Endometrium (tissue), 2 donors: ENCODE results near the gene UNKL.

Source experiments
- FAIRE-seq: peaks from 2 replicates; lab custom pipeline; 2012; peaks lifted over from hg19 to GRCh38; lab: Jason Lieb, UNC
- donor health status: control.
- donor health status: control.

UNKL gene

DNA sequence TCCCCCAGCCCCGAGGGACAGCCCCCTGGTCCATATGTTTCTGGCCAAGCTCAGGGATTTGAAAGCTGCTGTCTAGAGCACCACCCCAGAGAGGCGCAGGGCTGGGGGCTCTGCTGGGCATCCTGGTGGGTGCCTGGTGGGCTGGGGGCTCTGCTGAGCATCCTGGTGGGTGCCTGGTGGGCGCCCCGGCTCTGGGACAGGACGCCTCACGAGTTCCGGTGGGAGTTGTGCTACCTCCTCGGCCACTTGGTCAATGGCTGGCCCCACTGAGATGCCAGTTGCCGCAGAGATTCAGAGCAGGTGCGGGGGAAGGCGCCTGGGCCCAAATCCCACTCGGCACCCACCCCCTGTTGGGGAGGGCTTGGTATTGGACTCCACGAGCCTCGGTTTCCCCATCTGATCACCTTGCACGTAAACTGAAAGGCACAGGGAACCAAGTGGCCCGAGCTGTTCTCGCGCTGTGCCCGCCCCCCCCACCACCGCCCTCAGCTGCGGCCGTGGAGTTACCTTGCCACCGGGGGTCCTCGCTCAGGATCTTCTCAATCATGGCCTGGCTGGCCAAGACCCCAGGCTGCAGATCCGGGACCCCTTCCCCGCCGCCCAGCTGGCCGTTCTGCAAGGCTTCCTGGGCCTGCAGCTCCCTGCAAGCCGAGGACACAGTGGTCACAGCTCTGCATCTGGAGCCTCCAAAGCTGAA lies 13.3 kb downstream of the UNKL start:
- no peak for FAIRE-seq

DNA sequence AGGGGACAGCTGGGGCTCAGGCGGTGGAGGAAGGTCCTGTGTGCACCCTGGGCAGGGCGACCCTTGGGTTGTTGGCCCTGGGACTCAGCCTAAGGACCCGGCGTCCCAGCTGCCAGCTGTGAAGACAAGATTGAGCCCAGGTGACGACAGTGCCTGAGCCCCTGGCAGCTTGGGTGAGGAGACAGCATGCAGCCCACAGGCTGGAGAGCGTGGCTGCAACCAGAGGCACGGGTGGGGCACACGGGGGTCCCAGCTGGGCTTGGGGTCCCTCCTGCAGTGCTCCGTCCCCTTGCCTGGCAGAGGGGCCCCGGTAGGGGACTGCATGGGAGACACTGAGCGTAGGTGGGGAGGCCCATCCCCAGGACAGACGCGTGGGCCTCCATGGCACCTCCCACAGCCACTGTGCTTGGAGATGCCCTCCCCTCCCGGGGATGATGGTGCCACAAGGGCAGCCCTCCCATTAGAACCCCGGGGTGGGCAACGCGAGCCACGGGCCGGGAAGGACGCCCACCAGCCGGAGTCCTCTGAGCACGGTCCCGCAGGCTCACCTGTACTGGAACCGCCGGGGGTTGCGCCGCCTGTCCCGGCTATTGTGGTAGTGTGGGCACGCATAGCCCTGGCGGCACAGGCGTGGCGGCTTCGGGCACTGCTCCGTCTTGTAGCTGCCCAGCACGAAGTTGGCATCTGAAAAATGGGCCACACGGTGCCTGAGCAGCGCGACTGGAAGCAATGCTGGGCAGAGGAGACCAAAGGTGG lies 15.5 kb downstream of the UNKL start:
- FAIRE-seq = no peak

GRCh38 chr16:1398351-1398750 lies 16.2 kb downstream of the UNKL start:
- FAIRE-seq = no peak

GRCh38 chr16:1397779-1398178 lies 16.7 kb downstream of the UNKL start:
- no peak for FAIRE-seq

DNA sequence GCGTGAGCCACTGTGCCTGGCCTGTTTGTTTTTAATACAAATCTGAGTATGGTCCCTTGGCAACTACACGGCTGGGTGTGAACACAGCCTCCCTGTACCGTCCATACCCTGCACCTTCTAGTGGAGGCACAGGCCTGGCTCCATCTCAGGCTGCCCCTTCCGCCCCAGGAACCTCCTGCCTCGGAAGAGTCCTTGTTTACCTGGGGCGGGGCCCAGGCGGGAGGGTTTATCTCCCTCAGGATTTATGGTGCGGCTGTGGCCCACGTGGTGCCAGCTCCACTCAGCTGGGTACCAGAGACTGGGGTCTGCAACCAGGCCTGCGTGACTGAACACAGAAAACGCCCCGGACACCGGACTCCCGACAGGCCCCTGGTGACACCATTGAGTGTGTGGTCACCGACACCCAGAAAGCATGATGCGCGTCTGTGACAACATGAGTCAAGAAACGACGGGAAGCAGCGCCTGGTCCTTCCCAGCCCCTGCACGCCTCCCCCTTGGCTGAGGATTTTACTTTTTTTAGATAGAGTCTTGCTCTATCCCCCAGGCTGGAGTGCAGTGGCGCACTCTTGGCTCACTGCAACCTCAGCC lies 19.0 kb downstream of the UNKL start:
- FAIRE-seq = no peak

GRCh38 chr16:1394367-1394951 lies 20.0 kb downstream of the UNKL start:
- FAIRE-seq = no peak

GRCh38 chr16:1393613-1394176 lies 20.8 kb downstream of the UNKL start:
- FAIRE-seq = no peak

DNA sequence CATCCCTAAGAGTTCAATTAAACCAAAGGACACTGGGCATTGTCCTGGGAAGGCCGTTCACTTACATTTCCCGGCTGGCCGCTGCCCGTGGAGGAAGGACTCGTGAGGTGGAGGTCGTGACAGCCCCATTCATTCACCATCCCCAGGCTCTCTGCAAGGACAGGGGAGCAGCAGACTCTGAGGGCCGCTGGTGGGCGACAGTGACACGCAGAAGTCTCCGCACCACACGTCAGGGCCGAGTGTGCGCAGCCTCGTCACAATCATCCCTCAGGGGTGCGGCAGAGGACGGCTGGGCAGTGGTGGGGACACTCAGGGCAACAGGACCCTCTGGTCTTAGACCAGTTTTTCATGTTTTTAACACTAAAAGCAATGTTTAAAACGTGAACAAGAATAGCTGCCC lies 21.7 kb downstream of the UNKL start:
- FAIRE-seq = no peak

GRCh38 chr16:1390239-1390779 lies 24.2 kb downstream of the UNKL start:
- no peak for FAIRE-seq

DNA sequence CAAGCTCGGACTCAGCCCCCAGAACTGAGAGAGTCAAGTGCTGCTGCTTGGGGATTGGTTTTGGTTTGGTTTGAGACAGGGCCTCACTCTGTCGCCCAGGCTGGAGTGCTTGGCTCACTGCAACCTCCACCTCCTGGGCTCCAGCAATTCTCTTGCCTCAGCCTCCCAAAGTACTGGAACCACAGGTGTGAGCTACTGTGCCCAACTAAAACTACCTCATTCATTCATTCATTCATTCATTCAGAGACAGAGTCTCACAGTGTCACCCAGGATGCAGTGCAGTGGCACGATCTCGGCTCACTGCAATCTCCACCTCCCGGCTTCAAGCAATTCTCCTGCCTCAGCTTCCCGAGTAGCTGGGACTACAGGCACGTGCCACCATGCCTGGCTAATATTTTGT lies 24.7 kb downstream of the UNKL start:
- no peak for FAIRE-seq

GRCh38 chr16:1387331-1387730 lies 27.2 kb downstream of the UNKL start:
- FAIRE-seq = no peak

DNA sequence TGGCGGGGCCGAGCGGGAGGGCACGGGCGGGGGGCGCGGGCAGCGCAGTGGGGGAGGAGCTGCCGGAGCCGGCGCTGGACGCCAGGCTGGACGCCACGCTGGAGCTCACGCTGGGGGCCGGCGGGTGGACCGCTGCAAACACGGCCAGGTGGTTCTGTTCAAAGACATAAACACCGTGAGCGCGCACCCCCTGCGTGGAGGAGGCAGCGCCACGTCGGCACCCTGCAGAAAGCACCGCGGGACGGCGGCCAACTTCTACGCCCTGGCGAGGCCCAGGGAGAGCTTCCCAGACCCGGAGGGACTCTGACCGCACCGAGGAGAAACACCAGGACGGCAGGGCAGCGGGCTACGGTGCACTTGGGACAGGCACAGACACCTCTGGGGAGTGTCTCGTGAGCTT lies 29.3 kb downstream of the UNKL start:
- no peak for FAIRE-seq

GRCh38 chr16:1383556-1383955 lies 30.9 kb downstream of the UNKL start:
- no peak for FAIRE-seq

- no peak for FAIRE-seq
Observed at GRCh38 chr16:1381612-1382406, 32.7 kb downstream of the UNKL start.

DNA sequence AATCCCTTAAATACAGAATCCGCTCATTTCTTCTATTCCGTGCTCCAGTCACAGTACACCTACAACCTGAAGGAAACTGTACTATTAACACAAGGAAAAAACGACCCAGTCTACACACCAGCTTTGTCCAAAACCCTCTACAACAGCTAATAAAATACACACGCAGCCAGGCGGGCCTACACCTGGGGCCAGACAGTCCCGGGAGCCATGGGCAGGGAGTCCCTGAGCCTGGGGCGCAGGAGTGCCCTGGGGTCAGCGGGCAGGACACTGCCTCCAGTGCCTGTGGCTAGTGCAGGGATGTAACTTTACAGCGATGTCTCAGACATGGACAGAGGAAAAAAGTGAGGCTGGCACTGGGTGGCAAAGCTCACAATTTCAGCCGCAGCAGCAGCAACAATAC lies 34.3 kb downstream of the UNKL start:
- no peak for FAIRE-seq

DNA sequence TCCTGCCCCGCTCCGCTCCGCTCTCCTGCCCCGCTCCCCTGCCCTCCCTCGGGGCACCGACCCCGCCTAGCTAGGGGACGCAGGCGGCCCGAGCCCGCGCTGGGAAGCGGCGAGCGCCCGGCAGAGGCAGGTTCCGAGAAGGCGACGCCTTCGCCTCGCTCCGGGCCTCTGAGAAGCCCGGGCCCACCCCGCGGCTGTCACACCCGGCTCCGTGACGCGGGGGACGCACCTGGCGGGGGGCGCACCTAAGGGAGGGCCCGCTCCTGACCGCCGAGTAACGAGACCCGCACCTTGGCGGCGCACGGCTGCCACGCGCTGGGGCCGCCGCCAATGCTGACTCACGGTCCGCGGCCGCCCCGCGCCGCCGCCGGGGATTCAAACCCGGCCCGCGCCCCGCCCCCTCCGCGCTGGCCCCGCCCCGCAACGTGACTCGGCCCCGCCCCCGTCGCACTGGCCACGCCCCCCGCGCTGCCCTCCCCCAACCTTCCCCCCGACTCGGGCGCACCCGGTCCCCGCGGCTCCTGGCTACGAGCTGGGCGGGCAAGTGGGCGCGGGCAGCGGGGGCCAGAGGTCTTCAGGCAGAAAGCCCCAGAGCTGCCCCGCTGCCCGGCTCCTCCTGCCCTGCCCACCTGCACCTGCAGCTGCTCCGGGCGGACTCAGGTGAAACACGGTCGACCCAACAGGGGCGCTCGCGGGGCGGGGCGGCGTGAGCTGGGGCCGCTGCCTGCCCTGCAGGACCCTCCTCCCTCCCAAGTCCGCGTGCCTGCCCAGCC lies 35.0 kb downstream of the UNKL start:
- FAIRE-seq = no peak

GRCh38 chr16:1378804-1379303 lies 35.6 kb downstream of the UNKL start:
- no peak for FAIRE-seq

GRCh38 chr16:1378087-1378803 lies 36.3 kb downstream of the UNKL start:
- FAIRE-seq = no peak

- FAIRE-seq = no peak
Observed at GRCh38 chr16:1377406-1378010, 37.0 kb downstream of the UNKL start.
